HepG2 (cell line): ENCODE data around the gene CEBPG. TPM values are rescaled to one million over a fixed set of nuclear protein-coding genes. Genes with fewer than 3 reads are reported as not detected.

Experiments
- AKNA ChIP-seq: sonication (generic); formaldehyde crosslinking; IDR thresholded peaks from 2 replicates; pipeline ENCODE4 v1.4.0; 2020; ENCODE audit warnings: missing genetic modification reagents, borderline replicate concordance
- ELF4 ChIP-seq: sonication (generic); formaldehyde crosslinking; IDR thresholded peaks from 2 replicates; pipeline ENCODE4 v1.5.0; 2020; ENCODE audit warnings: missing genetic modification reagents, mild to moderate bottlenecking, moderate library complexity, borderline replicate concordance
- HNRNPLL ChIP-seq: fragments of 200-400 bp; formaldehyde crosslinking; IDR thresholded peaks from 2 replicates; pipeline ENCODE4 v1.6.1; 2017; ENCODE audit warnings: mild to moderate bottlenecking, low read depth, low read length; ENCODE audit not compliant: poor library complexity, severe bottlenecking
- KDM4B ChIP-seq: sonication (generic); formaldehyde crosslinking; IDR thresholded peaks from 2 replicates; pipeline ENCODE4 v1.4.0; 2020; ENCODE audit warnings: missing genetic modification reagents
- MATR3 ChIP-seq: sonication (generic); formaldehyde crosslinking; IDR thresholded peaks from 2 replicates; pipeline ENCODE4 v1.4.0; 2020; ENCODE audit warnings: missing genetic modification reagents
- NFE2L2 ChIP-seq: fragments of 150-350 bp; IDR thresholded peaks from 2 replicates; pipeline ENCODE4 v1.6.1; 2014; ENCODE audit warnings: low read length
- RAD21 ChIP-seq: fragments of 450-650 bp; formaldehyde crosslinking; IDR thresholded peaks from 2 replicates; pipeline ENCODE4 v1.5.0; 2020; ENCODE audit warnings: mild to moderate bottlenecking
- RBFOX2 ChIP-seq: fragments of 200-400 bp; formaldehyde crosslinking; IDR thresholded peaks from 2 replicates; pipeline ENCODE4 v1.6.1; 2017; ENCODE audit warnings: low read depth, mild to moderate bottlenecking, low read length
- RORA ChIP-seq: sonication (generic); formaldehyde crosslinking; IDR thresholded peaks from 2 replicates; pipeline ENCODE4 v1.5.0; 2020; ENCODE audit warnings: mild to moderate bottlenecking, missing genetic modification reagents, moderate library complexity
- SALL1 ChIP-seq: sonication (generic); formaldehyde crosslinking; IDR thresholded peaks from 2 replicates; pipeline ENCODE4 v1.8.0; 2022; ENCODE audit warnings: mild to moderate bottlenecking, missing genetic modification reagents
- SCMH1 ChIP-seq: sonication (generic); formaldehyde crosslinking; IDR thresholded peaks from 2 replicates; pipeline ENCODE4 v1.9.0; 2021; ENCODE audit warnings: missing genetic modification reagents, mild to moderate bottlenecking, borderline replicate concordance
- ZFP1 ChIP-seq: IDR thresholded peaks from 2 replicates; pipeline ENCODE4 v1.6.1; 2016
- ZFP62 ChIP-seq: sonication (generic); formaldehyde crosslinking; IDR thresholded peaks from 2 replicates; pipeline ENCODE4 v1.4.0; 2020; ENCODE audit warnings: missing genetic modification reagents
- ZGPAT ChIP-seq: IDR thresholded peaks from 2 replicates; pipeline ENCODE4 v1.6.1; 2016; ENCODE audit warnings: mild to moderate bottlenecking
- ZNF142 ChIP-seq: sonication (generic); formaldehyde crosslinking; IDR thresholded peaks from 2 replicates; pipeline ENCODE4 v1.4.0; 2020; ENCODE audit warnings: missing genetic modification reagents
- ZNF224 ChIP-seq: sonication (generic); formaldehyde crosslinking; IDR thresholded peaks from 2 replicates; pipeline ENCODE4 v1.5.0; 2020; ENCODE audit warnings: mild to moderate bottlenecking, missing genetic modification reagents
- ZNF547 ChIP-seq: sonication (generic); formaldehyde crosslinking; IDR thresholded peaks from 2 replicates; pipeline ENCODE4 v1.5.1; 2020; ENCODE audit warnings: mild to moderate bottlenecking, missing genetic modification reagents
- ZNF557 ChIP-seq: sonication (generic); formaldehyde crosslinking; IDR thresholded peaks from 2 replicates; pipeline ENCODE4 v1.4.0; 2020; ENCODE audit warnings: missing genetic modification reagents
- polyA plus RNA-seq, 8 experiments: library from polyadenylated mRNA; depleted of rRNA in 3 of 8; stranded (reverse) in 7 of 8; unstranded in 1 of 8; fragments of >200 nt; fragmentation: Illumina TruSeq in 4 of 8; extraction: Trizol in 4 of 8; gene quantifications; 2 replicates each; pipeline versions ENCODE4 v1.2.1 to v1.2.3, GENCODE V29; 2011 to 2016; ENCODE audit warnings: low read depth in 4 of 8, missing spikeins in 1 of 8, mixed read lengths in 1 of 8; ENCODE audit not compliant: insufficient read depth in 1 of 8
- total RNA-seq, 5 experiments: library from RNA; depleted of rRNA; stranded (reverse); fragments of >200 nt; fragmentation: Illumina TruSeq; extraction: Trizol; gene quantifications; 2 replicates each; pipeline ENCODE4 v1.2.3, GENCODE V29; 2016; ENCODE audit warnings: low read depth in 1 of 5

Gene CEBPG
- total and polyA plus RNA-seq, 2 of the 13 experiments (the other 11 are each of a cell fraction or from before 2014, with no cell fraction given) = 25.7 to 34.3 TPM

GRCh38 chr19:33392341-33393285, 19.1 kb downstream of the CEBPG start (continued):
- TF ChIP-seq ELF4 (CRISPR knock-in tag) (peak; percentile 75; the same call in 1 of the 2 replicates), RAD21 (CRISPR knock-in tag) (peak; percentile 79), SCMH1 (no peak), RBFOX2 (peak; percentile 65), ZNF224 (CRISPR knock-in tag) (peak; percentile 99), ZGPAT (CRISPR knock-in tag) (peak; percentile 100), SALL1 (peak; percentile 99), RORA (CRISPR knock-in tag) (no peak), ZNF547 (CRISPR knock-in tag) (peak; percentile 100), ZNF142 (peak; percentile 98), MATR3 (CRISPR knock-in tag) (no peak), KDM4B (CRISPR knock-in tag) (peak; percentile 99; the same call in 1 of the 2 replicates), ZFP1 (CRISPR knock-in tag) (peak; percentile 94), NFE2L2 (no peak), ZNF557 (CRISPR knock-in tag) (peak; percentile 99), AKNA (CRISPR knock-in tag) (peak; percentile 99), HNRNPLL (peak; percentile 41), ZFP62 (CRISPR knock-in tag) (no peak)
